DOHH2 (cell line): ENCODE measurements around the gene CDK14.

ENCODE experiments used
- CTCF ChIP-seq: fragments of 200-600 bp; sonication (generic); IDR thresholded peaks from one replicate; pipeline ENCODE4 v1.5.1; 2014; ENCODE audit warnings: antibody characterized with exemption, mild to moderate bottlenecking, low read depth, low read length; ENCODE audit not compliant: poor library complexity, severe bottlenecking
- EZH2phosphoT487 ChIP-seq: fragments of 200-600 bp; sonication (generic); IDR thresholded peaks from 2 replicates; pipeline ENCODE4 v1.6.1; 2017; ENCODE audit warnings: borderline replicate concordance, mild to moderate bottlenecking, antibody characterized with exemption, low read length, moderate library complexity, mixed read lengths

GRCh38 chr7:90859521-90859920, 263.4 kb downstream of the CDK14 start:
- TF ChIP-seq CTCF: no peak
- TF ChIP-seq EZH2phosphoT487: no peak
